Naive thymus-derived CD4-positive, alpha-beta T cell (primary cell): ENCODE measurements around the gene TEX22. TPM values are rescaled to one million over a fixed set of nuclear protein-coding genes. Genes with fewer than 3 reads are reported as not detected.

ENCODE experiments used
- ATAC-seq: fragments of 150-1000 bp; cut with Tn5 transposase; 2 replicates; pipeline ENCODE4 v1.10.0; 2021; ENCODE audit warnings: mild to moderate bottlenecking, moderate library complexity
- CTCF ChIA-PET: fragments of 350-600 bp; sonication (Branson Sonifier 250); formaldehyde crosslinking; loops from one replicate; lab custom pipeline; 2021; ENCODE audit warnings: antibody characterized with exemption; lab: Charles Lee
- POLR2A ChIA-PET: fragments of 350-600 bp; sonication (Branson Sonifier 250); formaldehyde crosslinking; loops from one replicate; lab custom pipeline; 2021; ENCODE audit warnings: antibody characterized with exemption, inconsistent platforms; lab: Charles Lee
- DNase-seq, 9 donors: peaks; one replicate each; pipeline versions ENCODE4 v3.0.0 to v3.0.0-alpha.2; 2020 to 2022; ENCODE audit warnings: mixed read lengths in 1 of 9
- H3K27ac ChIP-seq: one replicate; pipeline ENCODE4 v1.7.0; 2013; ENCODE audit warnings: mild to moderate bottlenecking, low read depth, low read length, moderate library complexity
- H3K27me3 ChIP-seq, 2 donors: one replicate each; pipeline ENCODE4 v1.7.0; 2013; ENCODE audit warnings: low read length in 2 of 2, mild to moderate bottlenecking in 2 of 2, moderate library complexity in 2 of 2; ENCODE audit not compliant: control insufficient read depth in 2 of 2, insufficient read depth in 2 of 2
- H3K36me3 ChIP-seq, 3 experiments: 1 replicate in 2 of 3; 2 replicates in 1 of 3; pipeline ENCODE4 v1.7.0; 2013; ENCODE audit warnings: low read length in 3 of 3, mild to moderate bottlenecking in 3 of 3, moderate library complexity in 1 of 3; ENCODE audit not compliant: insufficient read depth in 3 of 3, control insufficient read depth in 2 of 3
- H3K4me1 ChIP-seq, 2 donors: one replicate each; pipeline ENCODE4 v1.7.0; 2013; ENCODE audit warnings: low read length in 2 of 2, mild to moderate bottlenecking in 2 of 2, moderate library complexity in 1 of 2; ENCODE audit not compliant: control insufficient read depth in 2 of 2, insufficient read depth in 2 of 2
- H3K4me3 ChIP-seq: 2 replicates; pipeline ENCODE4 v1.7.0; 2013; ENCODE audit warnings: mild to moderate bottlenecking, low read length
- H3K9me3 ChIP-seq, 3 experiments: 1 replicate in 2 of 3; 2 replicates in 1 of 3; pipeline ENCODE4 v1.7.0; 2013; ENCODE audit warnings: low read length in 3 of 3; ENCODE audit not compliant: control insufficient read depth in 2 of 3
- H3K27ac Mint-ChIP-seq, 9 donors: one replicate each; pipeline ENCODE4 v1.8.0; 2020 to 2022; ENCODE audit warnings: mixed read lengths in 9 of 9, mild to moderate bottlenecking in 8 of 9, moderate library complexity in 5 of 9, inconsistent platforms in 2 of 9
- H3K27me3 Mint-ChIP-seq, 5 donors: one replicate each; pipeline ENCODE4 v1.8.0; 2021 to 2022; ENCODE audit warnings: mixed read lengths in 5 of 5, mild to moderate bottlenecking in 1 of 5
- H3K36me3 Mint-ChIP-seq, 5 donors: one replicate each; pipeline ENCODE4 v1.8.0; 2020 to 2022; ENCODE audit warnings: mixed read lengths in 5 of 5, mild to moderate bottlenecking in 3 of 5, inconsistent platforms in 1 of 5
- H3K4me1 Mint-ChIP-seq, 7 donors: one replicate each; pipeline ENCODE4 v1.8.0; 2020 to 2022; ENCODE audit warnings: mixed read lengths in 7 of 7, mild to moderate bottlenecking in 3 of 7, inconsistent platforms in 1 of 7
- H3K4me3 Mint-ChIP-seq, 10 donors: one replicate each; pipeline ENCODE4 v1.8.0; 2020 to 2022; ENCODE audit warnings: mild to moderate bottlenecking in 10 of 10, mixed read lengths in 10 of 10, moderate library complexity in 6 of 10, inconsistent platforms in 2 of 10
- H3K9me3 Mint-ChIP-seq, 11 donors: one replicate each; pipeline ENCODE4 v1.8.0; 2020 to 2022; ENCODE audit warnings: mixed read lengths in 11 of 11, mild to moderate bottlenecking in 4 of 11, inconsistent platforms in 1 of 11, moderate library complexity in 1 of 11
- intact Hi-C, 2 donors: fragments of 100-400 bp; cut with micrococcal nuclease; formaldehyde crosslinking; loops; one replicate each; pipeline ENCODE4 v1.15.1; 2023
- polyA plus RNA-seq, 2 donors: library from polyadenylated mRNA; unstranded; fragments of 300-500 nt; fragmentation: Illumina TruSeq; gene quantifications; one replicate each; pipeline ENCODE4 v1.2.3, GENCODE V29; 2021
- total RNA-seq, 6 experiments: library from RNA in 5 of 6; stranded (reverse) in 5 of 6; gene quantifications; 1 replicate in 5 of 6; 2 replicates in 1 of 6; pipeline ENCODE4 v1.2.3 and lab custom pipeline; 2021 to 2026

The TEX22 gene
- total and polyA plus RNA-seq, 7 experiments from 2014 or later, result 0.21 to 10.5 (median 2.4) TPM

- Mint-ChIP-seq H3K4me3 (no peak overlapping the region), H3K27ac (no peak overlapping the region), H3K27me3 (no peaks in the 10 kb centered on the region), H3K4me1 (peaks cover 0 to 2% (median 0%) of the 10 kb centered on the region in 7 donors), H3K36me3 (peaks cover 0 to 15% (median 4%) of the 10 kb centered on the region in 5 donors), H3K9me3 (no peaks in the 10 kb centered on the region)
- H3K27me3 ChIP-seq, result no peaks in the 10 kb centered on the region
- ChIA-PET CTCF (no interaction called here), POLR2A (no interaction called here)
- H3K4me3 ChIP-seq, result no peak overlapping the region
- H3K4me1 ChIP-seq, result no peaks in the 10 kb centered on the region
- no peaks in the 10 kb centered on the region for H3K9me3 ChIP-seq
- intact Hi-C loops, result no loop called here
- H3K36me3 ChIP-seq, result peaks cover 0 to 72% (median 2%) of the 10 kb centered on the region in 3 experiments
- no peak for ATAC-seq
- no peak for DNase-seq
- H3K27ac ChIP-seq, result no peak overlapping the region
Measured at GRCh38 chr14:105458571-105458970, 60.2 kb downstream of the TEX22 start.

GRCh38 chr14:105460116-105460515 lies 61.8 kb downstream of the TEX22 start:
- POLR2A ChIA-PET, result no interaction called here
- CTCF ChIA-PET, result no interaction called here
- intact Hi-C loops, result no loop called here
- Histone ChIP-seq H3K27ac (no peak overlapping the region), H3K4me3 (no peak overlapping the region), H3K36me3 (peaks cover 0 to 71% (median 4%) of the 10 kb centered on the region in 3 experiments), H3K4me1 (no peaks in the 10 kb centered on the region), H3K27me3 (no peaks in the 10 kb centered on the region), H3K9me3 (no peaks in the 10 kb centered on the region)
- H3K27ac Mint-ChIP-seq, result no peak overlapping the region
- H3K4me3 Mint-ChIP-seq, result no peak overlapping the region
- ATAC-seq, result no peak
- H3K4me1 Mint-ChIP-seq, result peaks cover 0 to 2% (median 0%) of the 10 kb centered on the region in 7 donors
- H3K27me3 Mint-ChIP-seq, result no peaks in the 10 kb centered on the region
- no peaks in the 10 kb centered on the region for H3K9me3 Mint-ChIP-seq
- H3K36me3 Mint-ChIP-seq, result peaks cover 0 to 15% (median 4%) of the 10 kb centered on the region in 5 donors
- DNase-seq, result no peak

GRCh38 chr14:105460616-105461015 lies 62.3 kb downstream of the TEX22 start:
- peaks cover 0 to 11% (median under 1%) of the 10 kb centered on the region in 5 donors for H3K36me3 Mint-ChIP-seq
- no peak overlapping the region for H3K27ac Mint-ChIP-seq
- Histone ChIP-seq H3K27ac (no peak overlapping the region), H3K4me1 (no peaks in the 10 kb centered on the region), H3K36me3 (peaks cover 0 to 71% (median 4%) of the 10 kb centered on the region in 3 experiments), H3K9me3 (no peaks in the 10 kb centered on the region), H3K4me3 (no peak overlapping the region), H3K27me3 (no peaks in the 10 kb centered on the region)
- H3K4me3 Mint-ChIP-seq, result no peak overlapping the region
- DNase-seq, result no peak
- H3K27me3 Mint-ChIP-seq, result no peaks in the 10 kb centered on the region
- H3K9me3 Mint-ChIP-seq, result no peaks in the 10 kb centered on the region
- intact Hi-C loops, result no loop called here
- ChIA-PET POLR2A (no interaction called here), CTCF (no interaction called here)
- ATAC-seq, result no peak
- H3K4me1 Mint-ChIP-seq, result peaks cover 0 to under 1% (median 0%) of the 10 kb centered on the region in 7 donors

- H3K36me3 ChIP-seq, result peaks cover 0 to 69% (median 4%) of the 10 kb centered on the region in 3 experiments
- H3K9me3 ChIP-seq, result no peaks in the 10 kb centered on the region
- POLR2A ChIA-PET, result no interaction called here
- no peaks in the 10 kb centered on the region for H3K9me3 Mint-ChIP-seq
- no peaks in the 10 kb centered on the region for H3K27me3 ChIP-seq
- H3K27ac ChIP-seq, result no peak overlapping the region
- CTCF ChIA-PET, result interaction anchor here (1.0 kb wide), 1 partner anchor 20 kb away, joined by 3 read pairs; no protein-coding TSS in a partner anchor
- DNase-seq, result no peak
- peaks cover 0 to 11% (median 0%) of the 10 kb centered on the region in 5 donors for H3K36me3 Mint-ChIP-seq
- no peak overlapping the region for H3K4me3 ChIP-seq
- H3K27ac Mint-ChIP-seq, result no peak overlapping the region
- intact Hi-C loops, result no loop called here
- ATAC-seq, result no peak
- H3K4me3 Mint-ChIP-seq, result no peak overlapping the region
- no peaks in the 10 kb centered on the region for H3K27me3 Mint-ChIP-seq
- H3K4me1 ChIP-seq, result no peaks in the 10 kb centered on the region
- no peaks in the 10 kb centered on the region for H3K4me1 Mint-ChIP-seq
Measured at GRCh38 chr14:105461903-105462302, 63.6 kb downstream of the TEX22 start.

Other genes starting within 250 kb of the TEX22 start
- 1 to 10 TPM in 3 of 5 experiments, under 1 TPM in 2; 0.27 to 5.7 (median 2.2) TPM for gene JAG2, start 229.8 kb upstream of the TEX22 start, total RNA-seq
- under 1 TPM in 1 of 2 donors, not detected in 1; 0.21 TPM for gene JAG2, start 229.8 kb upstream of the TEX22 start, polyA plus RNA-seq
- 10 to 100 TPM; 17.3 to 29.6 (median 20.6) TPM for gene NUDT14, start 217.2 kb upstream of the TEX22 start, total RNA-seq
- gene NUDT14, start 217.2 kb upstream of the TEX22 start, polyA plus RNA-seq, result 10 to 100 TPM; 17.4 to 20.1 TPM
- gene BTBD6, start 150.0 kb upstream of the TEX22 start, total RNA-seq, result 10 to 100 TPM; 30.8 to 43.0 (median 40.1) TPM
- 1 to 10 TPM; 4.0 to 7.9 TPM for gene BTBD6, start 150.0 kb upstream of the TEX22 start, polyA plus RNA-seq
- gene BRF1, start 97.5 kb upstream of the TEX22 start, total RNA-seq, result 10 to 100 TPM; 49.8 to 75.7 (median 61.4) TPM
- 10 to 100 TPM in 1 of 2 donors, 1 to 10 TPM in 1; 7.1 to 11.9 TPM for gene BRF1, start 97.5 kb upstream of the TEX22 start, polyA plus RNA-seq
- gene PACS2, start 83.8 kb upstream of the TEX22 start, total RNA-seq, result 10 to 100 TPM; 33.9 to 75.4 (median 72.3) TPM
- gene PACS2, start 83.8 kb upstream of the TEX22 start, polyA plus RNA-seq, result 1 to 10 TPM; 1.5 to 4.5 TPM
- gene MTA1, start 21.3 kb downstream of the TEX22 start, total RNA-seq, result 100 to 1,000 TPM; 117 to 132 (median 125) TPM
- gene MTA1, start 21.3 kb downstream of the TEX22 start, polyA plus RNA-seq, result 1 to 10 TPM; 2.8 to 5.2 TPM
- 10 to 100 TPM in 2 of 5 experiments, 1 to 10 TPM in 2, under 1 TPM in 1; 0.65 to 55.4 (median 6.6) TPM for gene CRIP2, start 76.3 kb downstream of the TEX22 start, total RNA-seq
- gene CRIP2, start 76.3 kb downstream of the TEX22 start, polyA plus RNA-seq, result 100 to 1,000 TPM in 1 of 2 donors, 10 to 100 TPM in 1; 69.1 to 180 TPM
- 100 to 1,000 TPM in 4 of 5 experiments, 10 to 100 TPM in 1; 94.4 to 517 (median 192) TPM for gene CRIP1, start 88.3 kb downstream of the TEX22 start, total RNA-seq
- 100 to 1,000 TPM; 463 to 787 TPM for gene CRIP1, start 88.3 kb downstream of the TEX22 start, polyA plus RNA-seq
- gene TEDC1, start 92.7 kb downstream of the TEX22 start, total RNA-seq, result 100 to 1,000 TPM in 1 of 5 experiments, 10 to 100 TPM in 4; 19.7 to 294 (median 31.3) TPM
- 10 to 100 TPM; 10.4 to 14.9 TPM for gene TEDC1, start 92.7 kb downstream of the TEX22 start, polyA plus RNA-seq
- 1 to 10 TPM in 4 of 5 experiments, under 1 TPM in 1; 0.83 to 5.7 (median 3.7) TPM for gene TMEM121, start 128.0 kb downstream of the TEX22 start, total RNA-seq
- 1 to 10 TPM; 2.5 to 4.0 TPM for gene TMEM121, start 128.0 kb downstream of the TEX22 start, polyA plus RNA-seq